ENCODE results near the gene ADAMTS13.

GRCh38 chr9:133461975-133462374 lies 39.8 kb downstream of the ADAMTS13 start:
- TF ChIP-seq CTCF (IDR thresholded peaks at IDR 0.05) = no peak
- TF ChIP-seq MAX (CRISPR knock-in tag; IDR thresholded peaks at IDR 0.05) = no peak
- TF ChIP-seq ESRRA (CRISPR knock-in tag; IDR thresholded peaks at IDR 0.05; ENCODE audit: borderline replicate concordance) = no peak
- no peak for TF ChIP-seq HMGXB4 (CRISPR knock-in tag; IDR thresholded peaks at IDR 0.05)
